Suprapubic skin (tissue), 4 donors: ENCODE measurements around the gene P3R3URF.

ENCODE experiments used
- CTCF ChIP-seq, 2 donors: fragments of 200-600 bp in 1 of 2; fragments of 450-650 bp in 1 of 2; sonication (generic) in 1 of 2; IDR thresholded peaks; one replicate each; pipeline ENCODE4 v1.5.1; 2016 to 2019; ENCODE audit warnings: antibody characterized with exemption in 2 of 2, mild to moderate bottlenecking in 1 of 2, moderate library complexity in 1 of 2
- EP300 ChIP-seq: sonication (generic); formaldehyde crosslinking; IDR thresholded peaks from one replicate; pipeline ENCODE4 v1.6.1; 2017; ENCODE audit warnings: antibody characterized with exemption
- POLR2A ChIP-seq, 2 donors: fragments of 450-650 bp; IDR thresholded peaks; one replicate each; pipeline ENCODE4 v1.6.1; 2017; ENCODE audit warnings: antibody characterized with exemption in 2 of 2, mild to moderate bottlenecking in 2 of 2, moderate library complexity in 2 of 2
- POLR2AphosphoS5 ChIP-seq, 3 donors: sonication (generic); formaldehyde crosslinking; IDR thresholded peaks; one replicate each; pipeline ENCODE4 v1.6.1; 2017; ENCODE audit warnings: antibody characterized with exemption in 3 of 3

GRCh38 chr1:46203738-46204405 lies 27.6 kb upstream of the P3R3URF start:
- TF ChIP-seq CTCF (IDR thresholded peaks at IDR 0.05) (no peak), POLR2A (IDR thresholded peaks at IDR 0.05) (no peak), EP300 (no peak), POLR2AphosphoS5 (IDR thresholded peaks at IDR 0.05) (no peak)
